ENCODE results near the gene PDS5A.
"Not testable (repeated sequence)": the region's sequence is repeated elsewhere in the genome, so short reads cannot be mapped to it uniquely, and the experiment has no call there.

The PDS5A gene

DNA sequence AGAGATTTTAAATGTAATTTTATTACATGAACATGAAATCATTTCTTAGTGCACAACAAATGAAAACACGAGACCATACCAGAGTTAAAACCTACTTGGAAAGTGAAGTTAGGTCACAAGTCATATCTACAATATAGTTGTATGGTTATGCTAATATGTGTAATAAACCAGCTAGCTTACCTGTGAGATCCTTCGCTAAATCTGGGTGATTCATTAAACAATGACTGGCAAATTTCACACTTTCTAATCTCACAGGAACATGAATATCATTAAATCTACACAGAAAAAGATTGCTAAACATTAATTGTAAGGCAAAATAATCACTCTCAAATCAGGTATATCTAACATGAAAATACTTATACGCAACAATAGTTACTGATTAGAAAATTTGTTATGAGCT is 67.6 kb downstream of the PDS5A start:
- Histone ChIP-seq H3K27me3 (no peaks in the 10 kb centered on the region), H3K4me2 (no peak overlapping the region), H3K4me3 (no peak overlapping the region), H3K36me3 (peaks cover 78% of the 10 kb centered on the region), H3K9me3 (no peaks in the 10 kb centered on the region), H3K9ac (no peak overlapping the region), H3K4me1 (no peaks in the 10 kb centered on the region), H3K27ac (no peak overlapping the region), H4K20me1 (0 out of 2 replicates have a peak, but pooled peaks cover 5% of the 10 kb centered on the region)
- no peak for TF ChIP-seq Cebpa-rat (IDR thresholded peaks at IDR 0.05)

DNA sequence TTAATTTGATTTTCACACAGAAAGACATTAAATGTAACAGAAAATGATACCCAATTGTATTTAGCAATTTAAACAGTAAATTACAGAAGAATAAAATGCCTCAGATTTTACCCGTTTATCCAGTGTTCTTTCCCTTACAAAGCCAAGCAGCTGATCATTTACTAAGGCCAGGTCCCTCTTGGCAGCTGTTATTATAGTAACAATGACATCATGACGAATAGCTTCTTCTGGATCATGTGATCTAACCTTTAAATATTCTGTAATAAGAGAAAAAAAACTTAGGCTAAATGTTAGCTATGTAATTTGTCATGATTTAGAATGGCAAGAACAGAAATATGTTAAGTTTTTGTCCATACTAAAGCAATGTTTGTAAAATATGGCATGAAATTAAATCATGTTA is 69.4 kb downstream of the PDS5A start:
- Histone ChIP-seq H3K4me3 (no peak overlapping the region), H3K27me3 (no peaks in the 10 kb centered on the region), H3K9me3 (no peaks in the 10 kb centered on the region), H3K4me2 (no peak overlapping the region), H3K36me3 (peaks cover 78% of the 10 kb centered on the region), H3K4me1 (no peaks in the 10 kb centered on the region), H4K20me1 (0 out of 2 replicates have a peak, but pooled peaks cover 5% of the 10 kb centered on the region), H3K9ac (no peak overlapping the region), H3K27ac (no peak overlapping the region)
- TF ChIP-seq Cebpa-rat (IDR thresholded peaks at IDR 0.05), result no peak

DNA sequence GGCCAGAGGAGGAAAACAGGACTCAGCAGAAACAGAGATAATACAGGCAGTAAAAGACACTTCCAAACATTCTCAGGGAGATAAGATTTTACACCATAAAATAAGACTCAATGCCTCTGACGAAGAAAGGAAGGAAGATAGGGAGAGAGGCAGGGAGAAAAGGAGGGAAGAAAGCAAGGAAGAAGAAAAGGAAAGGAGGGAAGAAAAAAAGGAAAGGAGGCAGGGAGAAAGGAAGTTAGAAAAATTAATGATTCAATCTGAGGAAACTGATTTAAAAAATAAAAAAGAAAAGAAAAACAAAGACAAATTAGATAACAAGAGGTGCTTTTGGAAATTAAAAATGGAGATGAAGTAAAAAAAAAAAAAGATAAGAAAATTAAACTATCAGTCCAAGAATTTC is 72.1 kb downstream of the PDS5A start:
- TF ChIP-seq Cebpa-rat (IDR thresholded peaks at IDR 0.05), result no peak
- Histone ChIP-seq H3K27ac (no peak overlapping the region), H3K27me3 (no peaks in the 10 kb centered on the region), H4K20me1 (no peaks in the 10 kb centered on the region), H3K4me2 (no peak overlapping the region), H3K36me3 (peaks cover 83% of the 10 kb centered on the region), H3K9ac (no peak overlapping the region), H3K9me3 (no peaks in the 10 kb centered on the region), H3K4me1 (no peaks in the 10 kb centered on the region), H3K4me3 (no peak overlapping the region)

DNA sequence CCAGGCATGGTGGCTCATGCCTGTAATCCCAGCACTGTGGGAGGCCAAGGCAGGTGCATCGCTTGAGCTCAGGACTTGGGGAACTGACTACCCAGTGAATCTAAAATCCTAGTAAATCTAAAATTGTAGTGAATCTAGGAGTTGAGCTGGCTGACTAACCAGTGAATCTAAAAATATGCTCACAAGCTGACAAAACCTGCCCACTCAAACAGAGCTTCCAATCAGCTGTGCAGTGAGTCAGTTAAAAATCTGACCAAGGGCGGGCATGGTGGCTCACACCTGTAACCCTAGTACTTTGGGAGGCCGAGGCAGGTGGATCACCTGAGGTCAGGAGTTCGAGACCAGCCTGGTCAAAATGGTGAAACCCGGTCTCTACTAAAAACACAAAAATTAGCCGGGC is 72.7 kb downstream of the PDS5A start:
- not testable (repeated sequence) for H4K20me1 ChIP-seq, H3K27ac ChIP-seq, H3K4me3 ChIP-seq, H3K9me3 ChIP-seq, H3K4me2 ChIP-seq, H3K27me3 ChIP-seq, H3K4me1 ChIP-seq, H3K9ac ChIP-seq
- peaks cover 82% of the 10 kb centered on the region for H3K36me3 ChIP-seq

DNA sequence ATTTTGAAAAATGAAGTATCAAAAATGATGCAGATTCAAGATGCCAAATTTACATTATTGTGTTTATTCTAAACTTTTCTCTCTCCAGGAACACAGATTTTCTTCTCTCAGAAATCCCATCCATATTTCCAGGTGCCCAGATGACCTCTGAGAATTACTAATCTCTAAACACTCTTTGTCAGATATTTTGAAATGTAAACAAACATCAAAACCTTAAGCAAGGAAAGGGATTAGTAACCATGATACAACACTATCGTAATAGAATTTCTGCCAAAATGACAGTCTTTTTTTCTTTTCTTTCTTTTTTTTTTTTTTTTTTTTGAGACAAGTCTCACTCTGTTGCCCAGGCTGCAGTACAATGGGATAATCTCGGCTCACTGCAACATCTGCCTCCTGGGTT is 76.7 kb downstream of the PDS5A start:
- H3K27ac ChIP-seq, result no peak overlapping the region
- H3K27me3 ChIP-seq, result no peaks in the 10 kb centered on the region
- no peak overlapping the region for H3K9ac ChIP-seq
- TF ChIP-seq Cebpa-rat (IDR thresholded peaks at IDR 0.05), result no peak
- no peaks in the 10 kb centered on the region for H3K9me3 ChIP-seq
- no peak overlapping the region for H3K4me3 ChIP-seq
- H4K20me1 ChIP-seq, result no peaks in the 10 kb centered on the region
- no peaks in the 10 kb centered on the region for H3K4me1 ChIP-seq
- H3K36me3 ChIP-seq, result peaks cover 95% of the 10 kb centered on the region
- no peak overlapping the region for H3K4me2 ChIP-seq

DNA sequence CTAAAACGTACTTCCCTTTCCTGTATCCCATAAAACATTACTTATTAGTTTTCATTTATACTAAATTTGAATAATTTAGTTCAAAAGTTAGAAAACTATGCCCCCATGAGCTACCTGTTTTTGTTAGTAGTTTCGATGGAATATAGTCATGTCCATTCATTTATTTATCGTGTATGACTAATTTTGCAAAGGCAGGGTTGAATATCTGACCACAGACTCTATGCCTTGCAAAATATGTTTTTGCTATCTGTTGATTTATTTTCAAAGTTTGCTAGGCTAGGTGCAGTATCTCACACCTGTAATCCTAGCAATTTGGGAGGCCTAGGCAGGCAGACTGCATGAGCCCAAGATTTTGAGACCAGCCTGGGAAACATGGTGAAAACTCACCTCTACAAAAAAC is 78.4 kb downstream of the PDS5A start:
- Histone ChIP-seq H3K27me3 (no peaks in the 10 kb centered on the region), H3K36me3 (peaks cover 95% of the 10 kb centered on the region), H3K4me1 (no peaks in the 10 kb centered on the region), H3K4me3 (no peak overlapping the region), H3K27ac (no peak overlapping the region), H3K4me2 (no peak overlapping the region), H3K9ac (no peak overlapping the region), H4K20me1 (no peaks in the 10 kb centered on the region), H3K9me3 (no peaks in the 10 kb centered on the region)
- TF ChIP-seq Cebpa-rat (IDR thresholded peaks at IDR 0.05), result no peak

DNA sequence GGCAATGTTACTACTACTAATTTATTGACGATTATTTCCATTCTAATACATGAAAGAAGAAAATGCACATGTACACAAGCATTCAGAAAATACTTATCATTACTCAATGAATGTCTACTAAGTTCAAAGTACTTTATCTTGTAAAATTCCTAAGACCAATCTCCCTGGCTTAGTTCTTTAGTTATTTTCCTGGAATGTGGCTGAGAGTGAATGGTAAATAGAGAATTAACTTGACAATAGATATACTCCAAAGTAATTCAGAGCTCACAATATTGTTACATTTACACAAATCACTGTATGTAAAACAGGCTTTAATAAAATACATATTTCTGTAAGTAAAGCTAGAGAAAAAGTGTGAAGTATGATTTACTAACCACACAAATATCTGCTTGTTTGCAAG is 79.7 kb downstream of the PDS5A start:
- Histone ChIP-seq H3K36me3 (peaks cover 96% of the 10 kb centered on the region), H3K4me2 (no peak overlapping the region), H3K27me3 (no peaks in the 10 kb centered on the region), H4K20me1 (no peaks in the 10 kb centered on the region), H3K27ac (no peak overlapping the region), H3K9me3 (no peaks in the 10 kb centered on the region), H3K4me1 (no peaks in the 10 kb centered on the region), H3K9ac (no peak overlapping the region), H3K4me3 (no peak overlapping the region)
- TF ChIP-seq Cebpa-rat (IDR thresholded peaks at IDR 0.05), result no peak

DNA sequence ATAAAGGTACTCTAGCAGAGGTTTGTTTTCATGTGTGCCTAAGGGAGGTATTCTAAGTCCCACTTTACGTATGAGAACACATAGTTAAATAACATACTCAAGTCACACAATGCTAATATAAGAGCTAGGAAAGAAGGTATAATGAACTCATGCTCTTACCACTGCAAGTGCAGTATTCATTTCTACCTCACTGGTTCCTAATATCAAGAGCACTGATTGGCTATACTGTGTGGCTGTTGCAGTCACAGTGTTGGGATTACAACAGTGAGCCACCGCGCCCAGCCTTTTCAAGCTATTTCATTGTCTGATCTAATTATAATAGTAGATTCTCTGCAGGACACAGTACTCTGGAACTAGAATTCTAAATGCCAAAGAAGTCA is 84.0 kb downstream of the PDS5A start:
- H3K9me3 ChIP-seq, result no peaks in the 10 kb centered on the region

DNA sequence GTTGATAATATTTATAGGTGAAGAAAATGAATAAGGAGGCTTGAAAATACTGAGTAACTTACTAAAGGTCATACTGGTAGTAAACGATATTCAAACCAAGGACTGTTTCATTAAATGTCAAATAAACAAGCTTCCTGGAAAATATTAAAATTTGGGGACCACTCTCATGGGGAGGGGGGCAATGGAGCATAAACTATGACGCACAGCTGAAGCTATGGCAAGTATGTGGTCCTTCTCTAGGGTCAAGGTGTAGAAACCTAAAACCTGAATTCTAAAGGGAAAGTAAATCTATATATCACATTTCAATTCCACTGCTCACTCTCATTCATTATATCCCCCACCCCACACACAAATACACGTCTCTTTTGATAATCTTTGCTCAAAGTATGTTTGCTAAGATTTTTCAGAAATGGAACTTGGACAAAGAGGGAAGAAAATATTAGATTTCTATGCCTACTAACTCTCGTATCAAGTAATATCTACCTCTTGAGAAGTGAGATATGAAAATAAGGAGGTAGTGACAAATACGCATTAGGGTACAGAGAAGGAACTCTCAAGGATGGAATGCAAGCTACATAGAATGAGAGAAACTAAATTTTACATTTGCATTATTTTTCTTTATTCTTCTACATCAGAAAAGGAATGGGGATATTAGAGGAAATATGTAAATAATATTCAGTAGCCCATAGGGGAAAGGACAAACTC is 84.6 kb downstream of the PDS5A start:
- H3K9ac ChIP-seq, result no peak overlapping the region
- H3K4me3 ChIP-seq, result no peak overlapping the region
- peaks cover 98% of the 10 kb centered on the region for H3K36me3 ChIP-seq
- no peak for TF ChIP-seq Cebpa-rat (IDR thresholded peaks at IDR 0.05)
- H3K9me3 ChIP-seq, result no peaks in the 10 kb centered on the region
- no peaks in the 10 kb centered on the region for H3K27me3 ChIP-seq
- no peak overlapping the region for H3K27ac ChIP-seq
- H3K4me2 ChIP-seq, result no peak overlapping the region
- H4K20me1 ChIP-seq, result no peaks in the 10 kb centered on the region
- H3K4me1 ChIP-seq, result no peaks in the 10 kb centered on the region

More for the DNA sequence above, 84.0 kb downstream of the PDS5A start:
- no peaks in the 10 kb centered on the region for H4K20me1 ChIP-seq
- no peak overlapping the region for H3K9ac ChIP-seq
- TF ChIP-seq Cebpa-rat (IDR thresholded peaks at IDR 0.05), result no peak
- H3K27me3 ChIP-seq, result no peaks in the 10 kb centered on the region
- no peak overlapping the region for H3K4me3 ChIP-seq
- H3K27ac ChIP-seq, result no peak overlapping the region
- H3K4me1 ChIP-seq, result no peaks in the 10 kb centered on the region
- H3K4me2 ChIP-seq, result no peak overlapping the region
- H3K36me3 ChIP-seq, result peaks cover 98% of the 10 kb centered on the region

DNA sequence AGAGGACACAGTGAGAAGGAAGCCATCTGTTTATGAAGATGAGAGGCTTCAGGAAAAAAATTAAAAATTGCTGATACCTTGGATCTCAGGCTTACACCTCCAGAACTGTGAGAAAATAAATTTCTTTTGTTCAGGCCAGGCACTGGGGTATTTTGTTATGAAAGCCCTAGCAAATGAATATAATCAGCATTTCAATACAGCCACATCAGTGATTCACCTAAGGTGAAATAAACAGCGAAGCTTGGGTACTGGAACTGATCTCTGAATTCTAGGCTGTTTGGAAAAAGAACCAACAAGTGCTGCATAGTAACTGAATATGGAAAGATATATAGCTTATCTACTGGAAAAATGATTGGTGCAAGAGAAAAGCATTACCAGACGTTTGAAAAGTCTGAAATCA is 88.5 kb downstream of the PDS5A start:
- Histone ChIP-seq H3K4me2 (no peak overlapping the region), H3K4me3 (no peak overlapping the region), H3K4me1 (no peaks in the 10 kb centered on the region), H3K9me3 (no peaks in the 10 kb centered on the region), H3K36me3 (peaks cover 99% of the 10 kb centered on the region), H3K27me3 (no peaks in the 10 kb centered on the region), H4K20me1 (no peaks in the 10 kb centered on the region), H3K27ac (no peak overlapping the region), H3K9ac (no peak overlapping the region)
- TF ChIP-seq Cebpa-rat (IDR thresholded peaks at IDR 0.05), result no peak

DNA sequence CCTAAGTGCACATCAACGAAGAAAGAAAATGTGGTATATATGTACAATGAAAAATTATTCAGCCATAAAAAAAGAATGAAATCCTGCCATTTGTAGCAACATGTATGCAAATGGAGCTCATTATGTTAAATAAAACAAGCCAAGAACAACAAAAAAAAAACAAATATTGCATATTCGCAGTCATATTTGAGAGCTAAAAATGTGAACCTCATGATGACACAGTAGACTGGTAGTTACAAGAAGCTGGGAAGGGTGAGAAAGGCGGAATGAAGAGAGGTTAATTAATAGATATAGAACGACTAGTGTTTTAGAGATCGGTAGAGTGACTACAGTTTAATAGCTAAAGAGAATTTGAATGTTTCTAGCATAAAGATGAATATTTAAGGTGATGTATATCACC is 89.2 kb downstream of the PDS5A start:
- H3K4me2 ChIP-seq, result no peak overlapping the region
- H3K4me3 ChIP-seq, result no peak overlapping the region
- H3K27me3 ChIP-seq, result no peaks in the 10 kb centered on the region
- H3K4me1 ChIP-seq, result no peaks in the 10 kb centered on the region
- H3K36me3 ChIP-seq, result peaks cover 99% of the 10 kb centered on the region
- no peak overlapping the region for H3K9ac ChIP-seq
- no peak overlapping the region for H3K27ac ChIP-seq
- no peaks in the 10 kb centered on the region for H3K9me3 ChIP-seq
- TF ChIP-seq Cebpa-rat (IDR thresholded peaks at IDR 0.05), result no peak
- no peaks in the 10 kb centered on the region for H4K20me1 ChIP-seq

Data from BLaER1 (cell line).